ENCODE measurements around the gene RASGRP3. TPM values are rescaled to one million over a fixed set of nuclear protein-coding genes. Genes with fewer than 3 reads are reported as not detected.

Gene RASGRP3
- polyA plus RNA-seq, 1 of the 3 experiments (the other 2 are of a cell fraction): 72.5 TPM

GRCh38 chr2:33467413-33467812 lies 9.0 kb upstream of the RASGRP3 start:
- Histone ChIP-seq H3K9me2 (no peaks in the 10 kb centered on the region), H3K4me2 (no peak overlapping the region), H3K79me2 (ENCODE audit: insufficient read depth) (no peaks in the 10 kb centered on the region; the same call in 1 of the 2 replicates), H3K9me3 (no peaks in the 10 kb centered on the region), H3K9ac (no peak overlapping the region; the same call in 1 of the 2 replicates), H3K36me3 (replicated peaks in 1 of 2; ENCODE audit: control insufficient read depth in 1 of 2, insufficient read depth in 2 of 2, low read length in 1 of 2) (no peaks in the 10 kb centered on the region), H4K20me1 (ENCODE audit: insufficient read depth) (no peaks in the 10 kb centered on the region), H3K27me3 (ENCODE audit: insufficient read depth) (no peaks in the 10 kb centered on the region), H2AFZ (ENCODE audit: low read depth) (no peak overlapping the region; the same call in 1 of the 2 replicates), H3K4me1 (ENCODE audit: control insufficient read depth in 1 of 2, insufficient read depth in 2 of 2, low read depth in 1 of 2, low read length in 1 of 2) (no peaks in the 10 kb centered on the region), H3K4me3 (ENCODE audit: low read depth in 2 of 2, low read length in 1 of 2) (no peak overlapping the region), H3F3A (replicated peaks; ENCODE audit: insufficient read depth) (peaks cover 19% of the 10 kb centered on the region), H3K27ac (ENCODE audit: low read depth in 2 of 2, low read length in 1 of 2) (peak overlapping the region; percentile 44 to 48; a peak in 2 of 4 replicates)
- no peak for TF ChIP-seq GABPA (IDR thresholded peaks at IDR 0.05; ENCODE audit: low read depth)
- ChIA-PET CTCF (interaction anchor here (0.5 to 1.8 kb wide), 5 partner anchors 8 to 968 kb away, joined by 3 to 8 read pairs (median 3); no protein-coding TSS in a partner anchor), POLR2A (no interaction called here)
- 34% methylated on average over 3 of the region's 3 CpGs for WGBS (ENCODE audit: low lambda C conversion rate)
- no peak for DNase-seq

GRCh38 chr2:33469238-33469637 lies 7.2 kb upstream of the RASGRP3 start:
- Histone ChIP-seq H3K36me3 (replicated peaks in 1 of 2; ENCODE audit: control insufficient read depth in 1 of 2, insufficient read depth in 2 of 2, low read length in 1 of 2) (no peaks in the 10 kb centered on the region), H3K79me2 (ENCODE audit: insufficient read depth) (no peaks in the 10 kb centered on the region; the same call in 1 of the 2 replicates), H3K27ac (ENCODE audit: low read depth in 2 of 2, low read length in 1 of 2) (no peak overlapping the region), H4K20me1 (ENCODE audit: insufficient read depth) (no peaks in the 10 kb centered on the region), H3K9me2 (no peaks in the 10 kb centered on the region), H3K27me3 (ENCODE audit: insufficient read depth) (no peaks in the 10 kb centered on the region), H2AFZ (ENCODE audit: low read depth) (no peak overlapping the region), H3K4me1 (ENCODE audit: control insufficient read depth in 1 of 2, insufficient read depth in 2 of 2, low read depth in 1 of 2, low read length in 1 of 2) (no peaks in the 10 kb centered on the region), H3K4me3 (ENCODE audit: low read depth in 2 of 2, low read length in 1 of 2) (no peak overlapping the region), H3K9ac (no peak overlapping the region), H3K9me3 (no peaks in the 10 kb centered on the region), H3F3A (replicated peaks; ENCODE audit: insufficient read depth) (peaks cover 10% of the 10 kb centered on the region), H3K4me2 (no peak overlapping the region)
- TF ChIP-seq RAD21 (IDR thresholded peaks at IDR 0.05; ENCODE audit: low read length) (no peak), EZH2phosphoT487 (IDR thresholded peaks at IDR 0.05; ENCODE audit: borderline replicate concordance, low read depth) (no peak), MXI1 (IDR thresholded peaks at IDR 0.05; ENCODE audit: low read depth, low read length) (no peak), USF1 (IDR thresholded peaks at IDR 0.05; ENCODE audit: borderline replicate concordance, low read depth) (no peak), FOSL2 (IDR thresholded peaks at IDR 0.05; ENCODE audit: borderline replicate concordance, low read depth) (no peak), NFIC (IDR thresholded peaks at IDR 0.05; ENCODE audit: borderline replicate concordance) (no peak), SMC3 (IDR thresholded peaks at IDR 0.05; ENCODE audit: low read depth, low read length) (no peak), GABPA (IDR thresholded peaks at IDR 0.05; ENCODE audit: low read depth) (no peak), EP300 (IDR thresholded peaks at IDR 0.05; ENCODE audit: borderline replicate concordance in 1 of 2, low read depth in 1 of 2, low read length in 1 of 2) (no peak), RFX5 (IDR thresholded peaks at IDR 0.05; ENCODE audit: low read length) (no peak), REST (IDR thresholded peaks at IDR 0.05; ENCODE audit: low read depth, low read length) (no peak), TEAD4 (IDR thresholded peaks at IDR 0.05; ENCODE audit: borderline replicate concordance, insufficient read depth) (no peak), RCOR1 (IDR thresholded peaks at IDR 0.05; ENCODE audit: low read length) (no peak), YY1 (IDR thresholded peaks at IDR 0.05; ENCODE audit: low read depth) (no peak)
- TF ChIP-seq, protein P1, sequence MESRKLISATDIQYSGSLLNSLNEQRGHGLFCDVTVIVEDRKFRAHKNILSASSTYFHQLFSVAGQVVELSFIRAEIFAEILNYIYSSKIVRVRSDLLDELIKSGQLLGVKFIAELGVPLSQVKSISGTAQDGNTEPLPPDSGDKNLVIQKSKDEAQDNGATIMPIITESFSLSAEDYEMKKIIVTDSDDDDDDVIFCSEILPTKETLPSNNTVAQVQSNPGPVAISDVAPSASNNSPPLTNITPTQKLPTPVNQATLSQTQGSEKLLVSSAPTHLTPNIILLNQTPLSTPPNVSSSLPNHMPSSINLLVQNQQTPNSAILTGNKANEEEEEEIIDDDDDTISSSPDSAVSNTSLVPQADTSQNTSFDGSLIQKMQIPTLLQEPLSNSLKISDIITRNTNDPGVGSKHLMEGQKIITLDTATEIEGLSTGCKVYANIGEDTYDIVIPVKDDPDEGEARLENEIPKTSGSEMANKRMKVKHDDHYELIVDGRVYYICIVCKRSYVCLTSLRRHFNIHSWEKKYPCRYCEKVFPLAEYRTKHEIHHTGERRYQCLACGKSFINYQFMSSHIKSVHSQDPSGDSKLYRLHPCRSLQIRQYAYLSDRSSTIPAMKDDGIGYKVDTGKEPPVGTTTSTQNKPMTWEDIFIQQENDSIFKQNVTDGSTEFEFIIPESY (IDR thresholded peaks at IDR 0.05; ENCODE audit: borderline replicate concordance, low read depth): no peak
- TF ChIP-seq, protein P2, sequence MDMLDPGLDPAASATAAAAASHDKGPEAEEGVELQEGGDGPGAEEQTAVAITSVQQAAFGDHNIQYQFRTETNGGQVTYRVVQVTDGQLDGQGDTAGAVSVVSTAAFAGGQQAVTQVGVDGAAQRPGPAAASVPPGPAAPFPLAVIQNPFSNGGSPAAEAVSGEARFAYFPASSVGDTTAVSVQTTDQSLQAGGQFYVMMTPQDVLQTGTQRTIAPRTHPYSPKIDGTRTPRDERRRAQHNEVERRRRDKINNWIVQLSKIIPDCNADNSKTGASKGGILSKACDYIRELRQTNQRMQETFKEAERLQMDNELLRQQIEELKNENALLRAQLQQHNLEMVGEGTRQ (IDR thresholded peaks at IDR 0.05; ENCODE audit: borderline replicate concordance, low read depth, low read length): no peak
- WGBS (ENCODE audit: low lambda C conversion rate): 53% methylated on average over 5 of the region's 5 CpGs
- POLR2A ChIA-PET: no interaction called here
- no peak for DNase-seq
- CTCF ChIA-PET: interaction anchor here (1.2 kb wide), 1 partner anchor 27 kb away, joined by 5 read pairs; no protein-coding TSS in a partner anchor

All from SK-N-SH (cell line).